Spleen (tissue), 7 donors: ENCODE results near the gene BLMH.

Experiments used
- CTCF ChIP-seq, 11 experiments: fragments of 200-600 bp in 7 of 11; fragments of 450-650 bp in 4 of 11; sonication (generic) in 4 of 11; IDR thresholded peaks in 8 of 11; conservative IDR thresholded peaks in 3 of 11; 1 replicate in 7 of 11; 2 replicates in 4 of 11; pipeline versions ENCODE4 v1.4.0 to v1.8.0; 2016 to 2021; ENCODE audit warnings: antibody characterized with exemption in 11 of 11, inconsistent platforms in 4 of 11, mild to moderate bottlenecking in 1 of 11
- POLR2AphosphoS5 ChIP-seq, 3 donors: sonication (generic); formaldehyde crosslinking; IDR thresholded peaks; one replicate each; pipeline ENCODE4 v1.5.1; 2017; ENCODE audit warnings: antibody characterized with exemption in 3 of 3
- donor health status: DM: no; HTN: no; CAD: no; lungs with moderate emphysema.
- donor health status: DM: no; HTN: no; CAD: no.
- donor health status: DM: no; HTN: no; CAD: no.

- no peak for TF ChIP-seq CTCF (IDR thresholded peaks at IDR 0.05 in 8 of 11, conservative IDR thresholded peaks at IDR 0.05 in 3 of 11)
- no peak for TF ChIP-seq POLR2AphosphoS5 (IDR thresholded peaks at IDR 0.05)
Observed at GRCh38 chr17:30337393-30337999, 45.8 kb upstream of the BLMH start.
